ENCODE results near the gene SP8.

DNA sequence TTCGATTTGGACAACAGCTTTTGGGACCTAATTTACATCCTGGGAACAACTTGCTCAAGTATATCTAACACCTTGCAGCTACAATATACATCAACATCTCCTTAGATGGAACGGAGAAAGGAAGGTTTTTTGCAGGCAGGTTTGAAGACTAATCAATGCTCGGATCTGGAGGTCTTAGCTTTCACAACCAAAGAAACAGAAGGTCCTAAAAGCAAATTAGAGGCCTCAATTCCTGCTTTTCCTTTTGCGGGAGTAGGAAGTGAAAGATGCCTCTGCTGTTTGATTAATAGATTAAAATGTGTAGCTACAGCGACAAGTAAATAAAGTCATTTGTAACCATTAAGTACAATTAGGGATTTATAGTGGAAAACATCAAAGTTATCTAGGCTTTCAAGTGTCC lies 3.7 kb upstream of the SP8 start:
- TF ChIP-seq, protein P1, sequence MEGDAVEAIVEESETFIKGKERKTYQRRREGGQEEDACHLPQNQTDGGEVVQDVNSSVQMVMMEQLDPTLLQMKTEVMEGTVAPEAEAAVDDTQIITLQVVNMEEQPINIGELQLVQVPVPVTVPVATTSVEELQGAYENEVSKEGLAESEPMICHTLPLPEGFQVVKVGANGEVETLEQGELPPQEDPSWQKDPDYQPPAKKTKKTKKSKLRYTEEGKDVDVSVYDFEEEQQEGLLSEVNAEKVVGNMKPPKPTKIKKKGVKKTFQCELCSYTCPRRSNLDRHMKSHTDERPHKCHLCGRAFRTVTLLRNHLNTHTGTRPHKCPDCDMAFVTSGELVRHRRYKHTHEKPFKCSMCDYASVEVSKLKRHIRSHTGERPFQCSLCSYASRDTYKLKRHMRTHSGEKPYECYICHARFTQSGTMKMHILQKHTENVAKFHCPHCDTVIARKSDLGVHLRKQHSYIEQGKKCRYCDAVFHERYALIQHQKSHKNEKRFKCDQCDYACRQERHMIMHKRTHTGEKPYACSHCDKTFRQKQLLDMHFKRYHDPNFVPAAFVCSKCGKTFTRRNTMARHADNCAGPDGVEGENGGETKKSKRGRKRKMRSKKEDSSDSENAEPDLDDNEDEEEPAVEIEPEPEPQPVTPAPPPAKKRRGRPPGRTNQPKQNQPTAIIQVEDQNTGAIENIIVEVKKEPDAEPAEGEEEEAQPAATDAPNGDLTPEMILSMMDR (IDR thresholded peaks at IDR 0.05), result no peak
- TF ChIP-seq EZH2 (IDR thresholded peaks at IDR 0.05) (no peak), EZH2phosphoT487 (IDR thresholded peaks at IDR 0.05) (no peak)

All from neural progenitor cell (in vitro differentiated cells).